HuH-7.5 (cell line): Measurements from ENCODE around the gene RPL18A.

ENCODE experiments used
- DNase-seq: peaks from one replicate; pipeline ENCODE4 v3.0.0; 2011; ENCODE audit warnings: low spot score

Gene RPL18A

GRCh38 chr19:17859533-17860330 lies at the start of gene RPL18A:
Gene RPL18A, plus strand, starts transcription at chr19:17859910. Its CDS starts 47 bp downstream, at chr19:17859957.
- DNase-seq, result peak; percentile 98

- DNase-seq, result no peak
Observed at GRCh38 chr19:17811103-17811502, 48.6 kb upstream of the RPL18A start.

GRCh38 chr19:17811681-17812080 lies 48.0 kb upstream of the RPL18A start:
- DNase-seq, result no peak

GRCh38 chr19:17812099-17812498 lies 47.6 kb upstream of the RPL18A start:
- no peak for DNase-seq

- DNase-seq, result no peak
Observed at GRCh38 chr19:17817668-17818363, 41.9 kb upstream of the RPL18A start.

GRCh38 chr19:17821190-17821589 lies 38.5 kb upstream of the RPL18A start, which contains the start of gene INSL3:
Gene INSL3, minus strand, starts transcription at chr19:17821519. Its CDS starts 13 bp downstream, at chr19:17821506.
- DNase-seq, result no peak

GRCh38 chr19:17824339-17824738 lies 35.4 kb upstream of the RPL18A start:
- no peak for DNase-seq

- DNase-seq, result no peak
Observed at GRCh38 chr19:17826508-17827056, 33.1 kb upstream of the RPL18A start.

GRCh38 chr19:17829855-17830566 lies 29.7 kb upstream of the RPL18A start:
- no peak for DNase-seq

- DNase-seq, result no peak
Observed at GRCh38 chr19:17830567-17831418, 28.9 kb upstream of the RPL18A start.

- DNase-seq, result no peak
Observed at GRCh38 chr19:17831419-17831888, 28.3 kb upstream of the RPL18A start.

- no peak for DNase-seq
Observed at GRCh38 chr19:17832443-17833208, 27.1 kb upstream of the RPL18A start.

GRCh38 chr19:17834350-17835181 lies 25.1 kb upstream of the RPL18A start:
- no peak for DNase-seq

GRCh38 chr19:17835182-17836006 lies 24.3 kb upstream of the RPL18A start:
- DNase-seq, result no peak

GRCh38 chr19:17836530-17836929 lies 23.2 kb upstream of the RPL18A start:
- no peak for DNase-seq

GRCh38 chr19:17837972-17838371 lies 21.7 kb upstream of the RPL18A start:
- no peak for DNase-seq

GRCh38 chr19:17840019-17840418 lies 19.7 kb upstream of the RPL18A start:
- no peak for DNase-seq

- DNase-seq, result no peak
Observed at GRCh38 chr19:17841371-17841809, 18.3 kb upstream of the RPL18A start.
